MCF 10A (cell line): Measurements from ENCODE around the gene CASP3. TPM values are rescaled to one million over a fixed set of nuclear protein-coding genes. Genes with fewer than 3 reads are reported as not detected.
A peak's percentile ranks its signal among the peaks of the same experiment; 100 is the strongest.

Experiments used
- BruUV-seq: library from RNA; stranded (reverse); fragments of 400-500 nt; replicated peaks from 2 replicates; lab custom pipeline; 2021; lab: Mats Ljungman, UMichigan
- CTCF ChIA-PET: fragments of 300-600 bp; sonication (Branson Sonifier 250); formaldehyde crosslinking; extraction: SDS; loops from one replicate; lab custom pipeline; 2021; ENCODE audit warnings: antibody characterized with exemption, inconsistent platforms; lab: Yijun Ruan, JAX
- POLR2A ChIA-PET: fragments of 300-600, 350-650 bp; sonication (Branson Sonifier 250); formaldehyde crosslinking; extraction: SDS; loops from one replicate; lab custom pipeline; 2020; ENCODE audit warnings: antibody characterized with exemption, inconsistent platforms; lab: Yijun Ruan, JAX
- DNase-seq: peaks from one replicate; pipeline ENCODE4 v3.0.0-alpha.2; 2018; ENCODE audit not compliant: unreplicated experiment
- H3K27ac Mint-ChIP-seq: one replicate; pipeline ENCODE4 v1.8.0; 2022; ENCODE audit warnings: mild to moderate bottlenecking, low read depth, mixed read lengths; ENCODE audit not compliant: unreplicated experiment
- H3K27me3 Mint-ChIP-seq: one replicate; pipeline ENCODE4 v1.8.0; 2022; ENCODE audit warnings: mixed read lengths; ENCODE audit not compliant: insufficient read depth, unreplicated experiment
- H3K36me3 Mint-ChIP-seq: one replicate; pipeline ENCODE4 v1.8.0; 2022; ENCODE audit warnings: mild to moderate bottlenecking, moderate library complexity, mixed read lengths; ENCODE audit not compliant: insufficient read depth, unreplicated experiment
- H3K4me1 Mint-ChIP-seq: one replicate; pipeline ENCODE4 v1.8.0; 2022; ENCODE audit warnings: mixed read lengths; ENCODE audit not compliant: insufficient read depth, unreplicated experiment
- H3K4me3 Mint-ChIP-seq: one replicate; pipeline ENCODE4 v1.8.0; 2022; ENCODE audit warnings: mild to moderate bottlenecking, moderate library complexity, mixed read lengths; ENCODE audit not compliant: unreplicated experiment
- H3K9me3 Mint-ChIP-seq: one replicate; pipeline ENCODE4 v1.8.0; 2022; ENCODE audit warnings: mixed read lengths; ENCODE audit not compliant: unreplicated experiment
- CTCF ChIP-seq: fragments of 200-600 bp; IDR thresholded peaks from one replicate; pipeline ENCODE4 v1.8.0; 2022; ENCODE audit warnings: antibody characterized with exemption, mild to moderate bottlenecking; ENCODE audit not compliant: unreplicated experiment
- intact Hi-C: fragments of 100-400 bp; cut with micrococcal nuclease; formaldehyde crosslinking; loops from 2 replicates; pipeline ENCODE4 v1.14.1; 2022
- total RNA-seq: library from RNA; stranded (reverse); gene quantifications from 2 replicates; pipeline ENCODE4 v1.2.3, GENCODE V29; 2022

Gene CASP3
- total RNA-seq, 1 experiment from 2014 or later = 27.4 TPM

DNA sequence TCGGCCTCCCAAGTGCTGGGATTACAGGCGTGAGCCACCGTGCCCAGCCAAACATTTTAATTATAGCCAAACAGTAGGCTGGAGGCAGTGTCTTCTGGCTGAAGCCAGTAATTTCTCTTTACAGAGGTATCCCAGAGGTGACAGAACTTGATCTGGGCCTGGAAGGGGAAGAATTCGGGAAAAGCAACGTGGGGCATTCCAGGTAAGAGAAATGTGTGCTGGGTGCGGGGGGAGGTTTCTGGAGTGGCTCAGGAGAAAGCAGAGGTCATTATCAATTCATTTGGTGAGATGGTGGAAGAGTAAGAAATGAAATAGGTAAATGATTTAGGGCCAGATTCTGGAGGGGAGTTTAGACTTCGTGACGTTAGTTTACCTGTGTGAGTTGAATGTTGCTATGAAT lies 2.7 kb upstream of the CASP3 start:
- ChIA-PET POLR2A (no interaction called here), CTCF (no interaction called here)
- H3K27ac Mint-ChIP-seq = no peak overlapping the region
- H3K27me3 Mint-ChIP-seq = no peaks in the 10 kb centered on the region
- TF ChIP-seq CTCF = no peak
- H3K36me3 Mint-ChIP-seq = peaks cover 19% of the 10 kb centered on the region
- no TSS peak for BruUV-seq
- intact Hi-C loops = no loop called here
- no peak overlapping the region for H3K4me3 Mint-ChIP-seq
- no peaks in the 10 kb centered on the region for H3K9me3 Mint-ChIP-seq
- DNase-seq = no peak
- H3K4me1 Mint-ChIP-seq = peaks cover 27% of the 10 kb centered on the region

GRCh38 chr4:184649971-184650855 lies 966 bp upstream of the CASP3 start:
- Mint-ChIP-seq H3K4me3 (peak overlapping the region; percentile 81), H3K36me3 (peaks cover 10% of the 10 kb centered on the region), H3K9me3 (no peaks in the 10 kb centered on the region), H3K27me3 (no peaks in the 10 kb centered on the region), H3K27ac (peak overlapping the region; percentile 78), H3K4me1 (peaks cover 37% of the 10 kb centered on the region)
- POLR2A ChIA-PET = interaction anchor here (0.6 to 4.3 kb wide), 16 partner anchors 10 to 386 kb away, joined by 3 to 53 read pairs (median 4); partner anchors contain the start of genes CENPU and IRF2
- peak; percentile 49 for DNase-seq
- no peak for TF ChIP-seq CTCF
- intact Hi-C loops = loop anchor here (1.0 to 10.0 kb wide), 8 partner anchors 39 to 447 kb away; partner anchors contain the start of genes CENPU and IRF2
- TSS peak; percentile 87 for BruUV-seq
- CTCF ChIA-PET = interaction anchor here (0.7 to 1.1 kb wide), 5 partner anchors 16 to 484 kb away, joined by 3 to 5 read pairs (median 3); no protein-coding TSS in a partner anchor

DNA sequence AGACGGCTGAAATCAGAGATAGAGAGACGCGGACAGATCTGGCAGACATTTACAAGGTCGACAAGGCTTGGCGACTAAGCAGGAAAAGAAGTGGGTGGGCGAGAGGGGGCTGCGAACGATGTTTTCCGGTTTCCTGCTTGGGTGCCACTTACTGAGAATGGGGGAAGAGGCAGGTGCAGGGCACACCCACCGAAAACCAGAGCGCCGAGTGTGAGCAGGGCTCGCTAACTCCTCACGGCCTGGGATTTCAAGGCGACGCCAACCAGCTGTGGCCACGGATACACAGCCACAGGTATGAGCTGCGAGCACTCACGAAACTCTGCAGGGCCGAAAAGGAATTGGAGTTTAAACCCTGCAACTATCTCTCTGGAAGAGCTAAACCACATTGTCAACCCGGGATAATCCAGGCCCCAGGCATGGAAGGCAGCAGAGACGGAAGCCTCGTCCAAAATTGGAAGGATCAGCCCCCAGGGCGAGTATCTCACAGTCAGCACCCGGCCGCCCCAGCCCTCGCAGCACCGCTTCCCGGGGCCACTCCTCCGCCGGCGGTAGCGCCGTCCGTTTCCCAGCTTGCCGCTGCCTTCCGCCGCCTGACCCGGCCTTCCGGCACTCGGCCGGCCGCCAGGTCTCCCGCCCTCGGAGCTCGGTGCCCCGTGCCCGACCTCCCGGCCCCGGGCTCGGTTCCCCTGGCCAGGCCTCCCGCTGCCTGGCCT lies 778 bp downstream of the CASP3 start:
- Mint-ChIP-seq H3K9me3 (no peaks in the 10 kb centered on the region), H3K27ac (peak overlapping the region; percentile 78), H3K4me1 (peaks cover 37% of the 10 kb centered on the region), H3K36me3 (peaks cover 7% of the 10 kb centered on the region), H3K4me3 (peak overlapping the region; percentile 81), H3K27me3 (no peaks in the 10 kb centered on the region)
- intact Hi-C loops = loop anchor here (1.0 to 10.0 kb wide), 8 partner anchors 40 to 448 kb away; partner anchors contain the start of genes CENPU and IRF2
- ChIA-PET CTCF (interaction anchor here (0.6 to 1.9 kb wide), 9 partner anchors 14 to 384 kb away, joined by 3 to 10 read pairs (median 4); partner anchors contain the start of gene CENPU), POLR2A (interaction anchor here (0.6 to 4.3 kb wide), 22 partner anchors 10 to 723 kb away, joined by 3 to 53 read pairs (median 4); partner anchors contain the start of gene CENPU)
- no peak for TF ChIP-seq CTCF
- no TSS peak for BruUV-seq
- peak; percentile 58 for DNase-seq
